ENCODE results near the gene ENTPD3.

GRCh38 chr3:40358454-40358853 lies 28.5 kb upstream of the ENTPD3 start:
- TF ChIP-seq CTCF (conservative IDR thresholded peaks at IDR 0.05) (no peak), ZFX (IDR thresholded peaks at IDR 0.05) (no peak)
